Fibroblast of lung (primary cell): ENCODE data around the gene ANXA3.

Experiments used
- EZH2 ChIP-seq: IDR thresholded peaks from 2 replicates; pipeline ENCODE4 v1.5.1; 2012; ENCODE audit warnings: low read length, control low read depth, mild to moderate bottlenecking; ENCODE audit errors: missing control alignments
- TF ChIP-seq, protein P1 (sequence below), 2 donors: IDR thresholded peaks in 1 of 2; conservative IDR thresholded peaks in 1 of 2; 1 replicate in 1 of 2; 2 replicates in 1 of 2; pipeline ENCODE4 v1.5.1; 2011 to 2012; ENCODE audit warnings: low read length in 2 of 2, control low read depth in 1 of 2, inconsistent platforms in 1 of 2, low read depth in 1 of 2, mild to moderate bottlenecking in 1 of 2

DNA sequence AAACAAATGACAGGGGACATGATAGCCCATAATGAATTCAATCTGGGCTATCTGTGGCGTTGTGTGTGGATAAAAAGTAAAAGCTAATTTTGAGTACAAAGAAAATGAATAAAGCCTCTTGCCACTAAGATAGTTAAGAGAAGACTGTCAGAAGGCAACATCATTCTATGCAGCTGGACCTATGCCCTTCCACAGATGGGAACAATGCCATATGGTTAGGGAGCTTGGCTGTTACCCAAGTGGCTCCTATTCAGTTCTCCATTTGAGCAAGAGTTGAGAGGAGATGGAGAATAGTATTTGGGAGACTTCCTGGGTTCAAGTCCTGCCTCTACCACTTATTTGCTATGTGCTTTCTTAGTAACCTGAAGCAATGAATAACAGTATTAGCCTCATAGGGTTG lies 107.7 kb downstream of the ANXA3 start:
- TF ChIP-seq, protein P1, sequence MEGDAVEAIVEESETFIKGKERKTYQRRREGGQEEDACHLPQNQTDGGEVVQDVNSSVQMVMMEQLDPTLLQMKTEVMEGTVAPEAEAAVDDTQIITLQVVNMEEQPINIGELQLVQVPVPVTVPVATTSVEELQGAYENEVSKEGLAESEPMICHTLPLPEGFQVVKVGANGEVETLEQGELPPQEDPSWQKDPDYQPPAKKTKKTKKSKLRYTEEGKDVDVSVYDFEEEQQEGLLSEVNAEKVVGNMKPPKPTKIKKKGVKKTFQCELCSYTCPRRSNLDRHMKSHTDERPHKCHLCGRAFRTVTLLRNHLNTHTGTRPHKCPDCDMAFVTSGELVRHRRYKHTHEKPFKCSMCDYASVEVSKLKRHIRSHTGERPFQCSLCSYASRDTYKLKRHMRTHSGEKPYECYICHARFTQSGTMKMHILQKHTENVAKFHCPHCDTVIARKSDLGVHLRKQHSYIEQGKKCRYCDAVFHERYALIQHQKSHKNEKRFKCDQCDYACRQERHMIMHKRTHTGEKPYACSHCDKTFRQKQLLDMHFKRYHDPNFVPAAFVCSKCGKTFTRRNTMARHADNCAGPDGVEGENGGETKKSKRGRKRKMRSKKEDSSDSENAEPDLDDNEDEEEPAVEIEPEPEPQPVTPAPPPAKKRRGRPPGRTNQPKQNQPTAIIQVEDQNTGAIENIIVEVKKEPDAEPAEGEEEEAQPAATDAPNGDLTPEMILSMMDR (conservative IDR thresholded peaks at IDR 0.05 in 1 of 2, IDR thresholded peaks at IDR 0.05 in 1 of 2; ENCODE audit: low read depth in 1 of 2, low read length in 2 of 2) = no peak
- no peak for TF ChIP-seq EZH2
